Measurements from ENCODE around the gene MAPK12. TPM values are rescaled to one million over a fixed set of nuclear protein-coding genes. Genes with fewer than 3 reads are reported as not detected.

The MAPK12 gene
- total and polyA plus RNA-seq, 9 of the 15 experiments (the other 6 are each of a cell fraction or from before 2014, with no cell fraction given), result 0.79 to 71.5 (median 32.8) TPM

DNA sequence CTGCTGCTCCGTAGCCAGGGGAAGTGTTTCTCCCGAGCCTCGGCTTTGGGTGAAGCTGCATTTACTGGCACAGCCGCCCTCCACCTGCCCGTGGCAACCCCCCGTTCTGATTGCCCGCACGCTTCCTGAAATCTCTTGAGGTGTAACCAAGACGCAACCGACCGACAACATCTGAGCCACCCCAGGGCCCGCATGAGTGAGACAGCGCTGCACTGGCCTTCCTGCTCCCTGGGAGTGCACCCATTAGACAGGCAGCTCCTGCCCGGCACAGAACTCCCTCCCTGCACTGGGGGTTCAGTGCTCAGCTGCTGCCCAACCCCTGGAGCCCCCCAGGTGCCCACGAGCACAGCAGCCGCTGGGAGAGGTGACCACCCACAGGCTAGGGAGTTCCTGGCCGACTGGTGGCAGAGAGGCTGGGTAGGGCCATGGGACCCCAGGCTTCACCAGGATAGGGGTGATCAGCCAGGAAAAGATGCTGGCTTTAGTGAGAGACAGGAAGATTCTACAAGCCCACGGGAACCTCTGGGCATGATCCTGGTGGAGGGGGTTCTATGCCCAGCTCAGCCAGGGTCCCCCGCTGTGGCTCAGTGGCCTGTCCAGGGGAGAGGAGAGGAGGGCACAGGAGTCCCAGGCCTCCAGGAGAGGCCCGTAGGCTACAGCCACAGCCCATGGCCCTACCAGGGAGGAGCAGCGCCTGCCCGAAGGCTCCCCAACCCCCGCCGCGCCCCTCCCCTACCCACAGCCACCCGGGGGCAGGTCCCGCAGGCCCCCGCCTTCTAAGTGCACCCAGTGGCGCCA lies 31.4 kb upstream of the MAPK12 start (continued):
- no peak for TF ChIP-seq PURB (CRISPR knock-in tag; IDR thresholded peaks at IDR 0.05; ENCODE audit: low read depth)

- Histone ChIP-seq H3K36me3 (ENCODE audit: control insufficient read depth, insufficient read depth, low read length) (peaks cover 26% of the 10 kb centered on the region; the same call in 1 of the 3 replicates), H3K9me3 (replicated peaks; ENCODE audit: control insufficient read depth, insufficient read depth, low read depth, low read length) (no peaks in the 10 kb centered on the region), H3K4me1 (replicated peaks in 1 of 2; ENCODE audit: control insufficient read depth in 2 of 2, insufficient read depth in 2 of 2, low read length in 2 of 2) (peaks cover 0 to 37% of the 10 kb centered on the region in 2 experiments; a peak in 2 of 5 replicates), H2AFZ (ENCODE audit: low read depth, low read length) (no peak overlapping the region), H3K27ac (ENCODE audit: extremely low read depth, low read depth, low read length) (no peak overlapping the region), H3K27me3 (ENCODE audit: control insufficient read depth in 2 of 2, insufficient read depth in 2 of 2, low read length in 2 of 2) (no peaks in the 10 kb centered on the region), H3K79me2 (ENCODE audit: control insufficient read depth, insufficient read depth, low read length) (no peaks in the 10 kb centered on the region; the same call in 1 of the 3 replicates), H4K20me1 (replicated peaks; ENCODE audit: control insufficient read depth, insufficient read depth, low read length) (no peaks in the 10 kb centered on the region), H3K4me3 (no peak overlapping the region), H3K9ac (ENCODE audit: insufficient read depth in 1 of 2, low read depth in 2 of 2, low read length in 2 of 2) (no peak overlapping the region), H3K9me1 (ENCODE audit: control insufficient read depth, insufficient read depth, low read length) (no peaks in the 10 kb centered on the region), H3K4me2 (ENCODE audit: insufficient read depth, low read length) (no peak overlapping the region)
- no TSS peak for BruUV-seq (replicated peaks)
- in situ Hi-C loops (cut with MboI), result no loop called here
- ChIA-PET CTCF (ENCODE audit: low intra/inter-chr PET ratio) (no interaction called here), POLR2A (no interaction called here)
- 92% methylated on average over 17 of the region's 37 CpGs for WGBS (ENCODE audit: insufficient coverage, low coverage, missing lambda C conversion rate)
- FAIRE-seq, result no peak
- no peak for DNase-seq (ENCODE audit: extremely low read depth in 1 of 4, low spot score in 3 of 4)
- ATAC-seq, result no peak
- intact Hi-C loops (cut with micrococcal nuclease), result no loop called here
- no peak for TF ChIP-seq THAP7 (CRISPR knock-in tag; IDR thresholded peaks at IDR 0.05)
- no peak for TF ChIP-seq U2AF1 (optimal IDR thresholded peaks at IDR 0.05; ENCODE audit: low read depth, low read length)
- TF ChIP-seq, protein P1, sequence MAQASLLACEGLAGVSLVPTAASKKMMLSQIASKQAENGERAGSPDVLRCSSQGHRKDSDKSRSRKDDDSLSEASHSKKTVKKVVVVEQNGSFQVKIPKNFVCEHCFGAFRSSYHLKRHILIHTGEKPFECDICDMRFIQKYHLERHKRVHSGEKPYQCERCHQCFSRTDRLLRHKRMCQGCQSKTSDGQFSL (CRISPR knock-in tag; IDR thresholded peaks at IDR 0.05), result no peak
- TF ChIP-seq, protein P1 (tag; IDR thresholded peaks at IDR 0.05), result no peak
- TF ChIP-seq PML (IDR thresholded peaks at IDR 0.05; ENCODE audit: low read length), result no peak
- TF ChIP-seq MYBL2 (IDR thresholded peaks at IDR 0.05; ENCODE audit: low read depth), result no peak
- no peak for TF ChIP-seq MYBL2 (CRISPR knock-in tag; IDR thresholded peaks at IDR 0.05; ENCODE audit: borderline replicate concordance)
- no peak for TF ChIP-seq ZNF518B (CRISPR knock-in tag; IDR thresholded peaks at IDR 0.05)
- TF ChIP-seq POU5F1 (IDR thresholded peaks at IDR 0.05; ENCODE audit: borderline replicate concordance, low read depth, low read length, partially characterized antibody), result no peak
- TF ChIP-seq BCL6 (CRISPR knock-in tag; IDR thresholded peaks at IDR 0.05), result no peak
- TF ChIP-seq MIER1 (IDR thresholded peaks at IDR 0.05; ENCODE audit: low read depth), result no peak
- no peak for TF ChIP-seq CBX1 (IDR thresholded peaks at IDR 0.05; ENCODE audit: low read depth)
Measured at GRCh38 chr22:50289942-50290630, 28.6 kb upstream of the MAPK12 start.
